Measurements from ENCODE around the gene ADM.

- TF ChIP-seq CTCF (IDR thresholded peaks at IDR 0.05; ENCODE audit: extremely low read depth in 1 of 2, insufficient read depth in 1 of 2, low read depth in 1 of 2, low read length in 2 of 2): no peak
- TF ChIP-seq MYC (IDR thresholded peaks at IDR 0.05; ENCODE audit: low read depth, low read length): no peak
- TF ChIP-seq GATA2 (IDR thresholded peaks at IDR 0.05; ENCODE audit: insufficient read depth, insufficient read length, low read depth, low read length): no peak
- no peak for TF ChIP-seq MAX (IDR thresholded peaks at IDR 0.05; ENCODE audit: insufficient read depth, insufficient read length)
These were observed 47.4 kb upstream of the ADM start for GRCh38 chr11:10257478-10257877.

Measured in endothelial cell of umbilical vein (primary cell).